ENCODE data around the gene MRTFA. TPM values are rescaled to one million over a fixed set of nuclear protein-coding genes. Genes with fewer than 3 reads are reported as not detected.

Gene MRTFA
- total RNA-seq, 1 donor from 2014 or later, result 19.2 TPM

DNA sequence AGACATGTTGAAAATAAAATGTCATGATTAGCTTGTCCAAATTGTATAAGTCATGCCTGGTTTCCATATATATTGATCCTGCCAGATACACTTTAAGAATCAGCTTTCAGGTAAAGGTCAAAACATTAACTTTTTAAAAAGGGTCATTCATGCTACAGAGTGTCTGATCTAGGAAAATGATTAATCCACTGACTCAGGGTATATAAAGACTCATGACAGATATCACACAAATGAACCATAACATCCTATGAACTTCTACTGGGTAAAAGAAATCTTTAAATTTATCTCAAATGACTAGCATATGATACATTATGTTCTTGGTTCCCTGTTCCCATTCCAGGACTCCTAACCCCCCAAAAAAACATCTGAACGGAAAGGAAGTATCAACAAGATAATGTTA lies 11.7 kb downstream of the MRTFA start:
- Histone ChIP-seq H3K4me3 (peak overlapping the region; percentile 28), H3K27ac (replicated peaks) (peak overlapping the region; percentile 71), H3K9me3 (replicated peaks) (peaks cover 26% of the 10 kb centered on the region), H3K36me3 (peaks cover 4% of the 10 kb centered on the region), H3K27me3 (ENCODE audit: low read depth) (no peaks in the 10 kb centered on the region), H3K4me1 (peaks cover 57% of the 10 kb centered on the region)
- intact Hi-C loops (cut with micrococcal nuclease), result no loop called here
- DNase-seq, result no peak
- TF ChIP-seq, protein P1, sequence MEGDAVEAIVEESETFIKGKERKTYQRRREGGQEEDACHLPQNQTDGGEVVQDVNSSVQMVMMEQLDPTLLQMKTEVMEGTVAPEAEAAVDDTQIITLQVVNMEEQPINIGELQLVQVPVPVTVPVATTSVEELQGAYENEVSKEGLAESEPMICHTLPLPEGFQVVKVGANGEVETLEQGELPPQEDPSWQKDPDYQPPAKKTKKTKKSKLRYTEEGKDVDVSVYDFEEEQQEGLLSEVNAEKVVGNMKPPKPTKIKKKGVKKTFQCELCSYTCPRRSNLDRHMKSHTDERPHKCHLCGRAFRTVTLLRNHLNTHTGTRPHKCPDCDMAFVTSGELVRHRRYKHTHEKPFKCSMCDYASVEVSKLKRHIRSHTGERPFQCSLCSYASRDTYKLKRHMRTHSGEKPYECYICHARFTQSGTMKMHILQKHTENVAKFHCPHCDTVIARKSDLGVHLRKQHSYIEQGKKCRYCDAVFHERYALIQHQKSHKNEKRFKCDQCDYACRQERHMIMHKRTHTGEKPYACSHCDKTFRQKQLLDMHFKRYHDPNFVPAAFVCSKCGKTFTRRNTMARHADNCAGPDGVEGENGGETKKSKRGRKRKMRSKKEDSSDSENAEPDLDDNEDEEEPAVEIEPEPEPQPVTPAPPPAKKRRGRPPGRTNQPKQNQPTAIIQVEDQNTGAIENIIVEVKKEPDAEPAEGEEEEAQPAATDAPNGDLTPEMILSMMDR (IDR thresholded peaks at IDR 0.05; ENCODE audit: borderline replicate concordance), result no peak

GRCh38 chr22:40621309-40622151 lies 15.0 kb downstream of the MRTFA start:
- Histone ChIP-seq H3K4me3 (no peak overlapping the region), H3K4me1 (peaks cover 47% of the 10 kb centered on the region), H3K9me3 (replicated peaks) (peaks cover 26% of the 10 kb centered on the region), H3K27me3 (ENCODE audit: low read depth) (no peaks in the 10 kb centered on the region), H3K27ac (replicated peaks) (no peak overlapping the region), H3K36me3 (peaks cover 4% of the 10 kb centered on the region)
- intact Hi-C loops (cut with micrococcal nuclease), result no loop called here
- TF ChIP-seq, protein P1 (IDR thresholded peaks at IDR 0.05; ENCODE audit: borderline replicate concordance), result no peak
- DNase-seq, result no peak

- H3K27ac ChIP-seq (replicated peaks), result no peak overlapping the region
- no peak for DNase-seq
- peaks cover 4% of the 10 kb centered on the region for H3K36me3 ChIP-seq
- TF ChIP-seq, protein P1 (IDR thresholded peaks at IDR 0.05; ENCODE audit: borderline replicate concordance), result no peak
- no peak overlapping the region for H3K4me3 ChIP-seq
- peaks cover 46% of the 10 kb centered on the region for H3K4me1 ChIP-seq
- H3K9me3 ChIP-seq (replicated peaks), result peaks cover 26% of the 10 kb centered on the region
- intact Hi-C loops (cut with micrococcal nuclease), result no loop called here
- no peaks in the 10 kb centered on the region for H3K27me3 ChIP-seq (ENCODE audit: low read depth)
Observed at GRCh38 chr22:40620464-40621046, 16.0 kb downstream of the MRTFA start.

GRCh38 chr22:40618400-40618799 lies 18.1 kb downstream of the MRTFA start:
- Histone ChIP-seq H3K27me3 (ENCODE audit: low read depth) (no peaks in the 10 kb centered on the region), H3K27ac (replicated peaks) (peak overlapping the region; percentile 48), H3K4me1 (peaks cover 29% of the 10 kb centered on the region), H3K36me3 (peaks cover 4% of the 10 kb centered on the region), H3K4me3 (no peak overlapping the region), H3K9me3 (replicated peaks) (peaks cover 26% of the 10 kb centered on the region)
- TF ChIP-seq, protein P1 (IDR thresholded peaks at IDR 0.05; ENCODE audit: borderline replicate concordance), result no peak
- intact Hi-C loops (cut with micrococcal nuclease), result no loop called here
- DNase-seq, result no peak

- Histone ChIP-seq H3K4me1 (peaks cover 47% of the 10 kb centered on the region), H3K9me3 (replicated peaks) (peaks cover 15% of the 10 kb centered on the region), H3K27ac (replicated peaks) (peak overlapping the region; percentile 2), H3K27me3 (ENCODE audit: low read depth) (no peaks in the 10 kb centered on the region), H3K36me3 (peaks cover 4% of the 10 kb centered on the region), H3K4me3 (no peak overlapping the region)
- TF ChIP-seq, protein P1 (IDR thresholded peaks at IDR 0.05; ENCODE audit: borderline replicate concordance), result no peak
- no peak for DNase-seq
- intact Hi-C loops (cut with micrococcal nuclease), result no loop called here
Observed at GRCh38 chr22:40616578-40616977, 19.9 kb downstream of the MRTFA start.

All from left ventricle myocardium inferior (tissue), 1 donor.